Lung microvascular endothelial cell (primary cell): ENCODE results near the gene FSCN2. TPM values are rescaled to one million over a fixed set of nuclear protein-coding genes. Genes with fewer than 3 reads are reported as not detected.
A peak's percentile ranks its signal among the peaks of the same experiment; 100 is the strongest.
"Not testable (repeated sequence)": the region's sequence is repeated elsewhere in the genome, so short reads cannot be mapped to it uniquely, and the experiment has no call there.

Source experiments
- DNase-seq, 2 donors: peaks; one replicate each; pipeline versions ENCODE4 v3.0.0 to v3.0.0-alpha.2; 2010; ENCODE audit warnings: low read depth in 2 of 2
- total RNA-seq: library from RNA; depleted of rRNA; stranded (reverse); fragments of >200 nt; gene quantifications from 2 replicates; pipeline ENCODE4 v1.2.1, GENCODE V29; 2014

Gene FSCN2
- total RNA-seq, 1 donor from 2014 or later = 0.20 TPM

DNA sequence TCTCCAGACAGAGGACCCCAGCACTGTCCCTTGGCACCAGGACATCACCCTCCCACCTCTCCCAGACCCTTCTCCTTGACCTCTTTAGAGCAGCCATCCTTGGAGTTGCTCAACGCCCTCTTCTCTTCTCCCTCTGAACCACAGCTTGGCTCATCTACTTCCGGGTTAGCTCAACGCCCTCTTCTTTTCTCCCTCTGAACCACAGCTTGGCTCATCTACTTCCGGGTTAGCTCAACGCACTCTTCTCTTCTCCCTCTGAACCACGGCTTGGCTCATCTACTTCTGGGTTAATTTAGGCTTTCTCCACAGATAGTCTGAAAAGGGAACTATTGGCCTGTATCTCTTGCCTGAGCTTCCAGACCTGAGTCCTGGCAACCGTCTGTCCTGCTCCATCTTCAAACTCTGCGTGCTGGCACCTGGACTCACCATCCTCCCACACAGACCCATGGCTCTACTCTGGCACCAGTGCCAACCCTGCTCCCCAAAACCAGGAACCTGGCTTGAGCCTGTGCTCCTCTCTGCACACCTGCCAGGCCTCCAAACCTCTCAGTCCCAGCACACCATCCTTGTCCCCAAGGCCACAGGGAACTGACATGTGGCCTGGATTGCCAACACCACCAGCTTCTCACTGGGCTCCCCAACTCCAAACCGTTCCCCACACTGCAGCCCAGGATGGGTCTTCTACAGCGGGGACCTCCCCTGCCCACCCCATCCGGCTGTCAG, 49.3 kb downstream of the FSCN2 start:
- DNase-seq = no peak

DNA sequence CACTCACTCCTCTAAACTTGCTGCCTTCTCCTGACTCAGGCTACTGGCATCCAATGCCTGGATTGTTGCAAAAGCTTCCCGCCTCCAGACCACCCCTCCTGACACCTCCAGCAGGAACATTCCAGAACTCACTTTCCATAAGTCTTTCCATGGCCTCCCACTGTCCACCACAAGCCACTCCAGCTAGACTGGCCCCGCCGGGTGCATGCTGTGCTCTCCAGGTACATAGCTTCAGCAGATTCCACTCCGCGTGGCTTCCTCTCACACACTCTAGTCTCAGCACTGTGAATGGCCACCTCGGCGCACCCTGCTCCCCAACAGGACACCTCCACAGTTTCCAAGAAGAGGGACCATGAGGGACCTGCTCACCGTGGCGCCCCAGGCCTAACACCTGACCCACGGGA, 49.9 kb downstream of the FSCN2 start:
- no peak for DNase-seq

DNA sequence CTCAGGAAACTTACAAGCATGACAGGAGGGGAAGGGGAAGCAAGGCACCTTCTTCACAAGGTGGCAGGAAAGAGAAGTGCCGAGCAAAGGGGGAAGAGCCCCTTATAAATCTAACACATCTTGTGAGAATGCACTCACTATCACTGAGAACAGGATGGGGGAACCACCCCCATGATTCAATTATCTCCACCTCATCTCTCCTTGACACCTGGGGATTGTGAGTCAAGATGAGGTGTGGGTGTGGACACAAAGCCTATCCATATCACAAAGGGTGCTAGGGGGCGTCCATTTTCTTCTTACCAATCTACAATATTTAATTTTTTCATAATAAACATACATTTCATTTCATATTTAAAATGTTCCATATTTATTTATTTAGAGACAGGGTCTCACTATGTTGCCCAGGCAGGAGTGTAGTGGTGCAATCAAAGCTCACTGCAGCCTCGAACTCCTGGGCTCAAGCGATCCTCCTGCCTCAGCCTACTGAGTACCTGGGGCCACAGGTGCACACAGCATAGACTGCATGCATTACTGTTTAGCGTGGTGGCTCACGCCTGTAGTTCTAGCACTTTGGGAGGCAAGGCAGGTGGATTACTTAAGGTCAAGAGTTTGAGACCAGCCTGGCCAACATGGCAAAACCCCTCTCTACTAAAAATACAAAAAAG, 50.5 kb downstream of the FSCN2 start:
- no peak for DNase-seq

DNA sequence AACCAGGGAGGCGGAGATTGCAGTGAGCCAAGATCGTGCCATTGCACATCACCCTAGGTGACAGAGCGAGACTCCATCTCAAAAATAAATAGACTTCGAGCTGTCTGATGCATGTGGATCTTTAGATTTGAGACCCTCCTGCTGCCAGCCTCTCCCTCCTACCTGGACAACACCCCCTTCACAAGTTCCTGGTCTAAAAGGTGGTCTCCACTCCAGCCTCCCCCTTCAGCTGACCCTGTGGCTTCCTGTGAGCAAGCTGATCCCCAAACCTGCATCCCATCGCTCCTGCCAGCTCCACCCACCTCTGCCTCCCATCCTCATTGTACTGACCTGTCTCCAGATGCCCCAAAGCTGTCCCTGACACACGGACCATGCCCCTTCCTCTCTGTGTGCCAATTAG, 51.1 kb downstream of the FSCN2 start:
- DNase-seq = no peak

DNA sequence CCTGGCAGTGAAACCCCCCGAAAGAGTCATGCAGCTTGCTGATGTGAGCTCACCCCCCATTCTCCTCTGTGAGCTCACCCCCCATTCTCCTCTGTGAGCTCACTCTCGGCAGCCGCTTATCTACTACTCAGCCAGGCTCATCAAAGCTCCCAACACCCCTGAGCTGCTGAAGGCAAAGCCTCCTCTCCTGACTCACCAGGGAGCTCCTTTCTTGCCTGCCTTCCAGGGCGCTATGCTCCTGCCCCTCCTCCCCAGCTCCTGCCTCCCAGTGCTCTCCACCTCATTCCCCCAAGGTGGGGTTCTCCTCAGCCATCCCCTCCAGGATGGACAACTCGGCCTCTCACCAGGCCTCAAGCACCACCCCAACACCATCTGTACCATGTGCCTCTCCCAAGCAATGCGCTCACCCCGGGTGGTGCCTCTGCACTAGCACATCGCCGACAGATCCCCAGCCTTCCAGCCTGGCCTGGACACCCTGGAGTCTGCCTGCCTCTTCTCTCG, 51.7 kb downstream of the FSCN2 start:
- peak in 1 of 2 donors; percentile 64 for DNase-seq

DNA sequence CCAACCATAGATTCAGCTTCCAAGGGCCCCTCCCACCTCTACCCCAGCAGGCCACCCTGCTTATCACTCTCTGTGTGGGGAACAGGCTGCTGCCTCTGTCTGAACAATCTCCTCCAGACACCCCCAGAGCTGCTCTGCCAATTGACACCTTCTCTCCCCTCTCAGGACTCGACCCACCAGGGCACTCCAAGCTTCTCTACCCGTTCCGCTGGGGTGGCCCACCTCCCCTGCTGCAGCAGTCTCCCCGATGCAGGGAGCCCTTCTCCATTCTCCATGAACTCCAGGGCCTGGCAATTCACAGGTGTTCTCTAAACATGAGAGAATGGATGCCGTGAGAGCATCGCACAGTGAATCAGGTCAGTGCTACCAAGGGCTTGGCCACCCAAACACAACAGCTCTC, 52.3 kb downstream of the FSCN2 start:
- DNase-seq = no peak

DNA sequence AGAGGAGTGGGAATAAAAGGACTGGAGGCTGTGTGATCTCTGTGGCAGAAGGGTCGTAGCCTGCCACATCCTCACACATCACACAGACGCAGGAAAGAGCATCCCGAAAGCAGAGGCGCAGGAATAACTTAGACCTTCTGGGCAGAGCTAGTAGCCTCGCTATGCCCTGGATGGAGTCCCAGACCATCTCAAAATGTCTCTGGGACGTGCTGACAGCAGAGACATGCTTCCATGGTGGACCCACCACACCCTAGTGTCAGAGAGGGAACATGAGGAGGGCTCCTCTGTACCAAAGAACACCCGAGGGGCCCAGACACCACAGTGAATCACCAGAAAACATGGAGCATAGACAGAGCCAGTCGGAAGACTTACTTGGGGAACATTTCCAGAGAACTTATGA, 53.6 kb downstream of the FSCN2 start:
- DNase-seq = no peak

DNA sequence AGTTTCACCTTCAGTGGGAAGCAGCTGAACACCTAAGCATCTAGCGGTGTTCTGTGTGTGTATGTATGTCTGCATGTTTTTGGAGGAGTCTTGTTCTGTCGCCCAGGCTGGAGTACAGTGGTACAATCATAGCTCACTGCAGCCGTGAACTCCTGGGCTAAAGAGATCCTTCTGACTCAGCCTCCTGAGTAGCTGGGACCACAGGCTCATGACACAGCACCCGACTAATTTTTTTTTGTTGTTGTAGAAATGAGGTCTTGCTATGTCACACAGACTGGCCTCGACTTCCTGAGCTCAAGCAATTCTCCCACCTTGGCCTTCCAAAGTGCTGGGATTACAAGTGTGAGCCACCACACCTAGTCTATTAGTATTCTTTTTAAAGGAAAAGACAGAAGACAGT, 54.2 kb downstream of the FSCN2 start:
- peak in 1 of 2 donors; percentile 65 for DNase-seq

DNA sequence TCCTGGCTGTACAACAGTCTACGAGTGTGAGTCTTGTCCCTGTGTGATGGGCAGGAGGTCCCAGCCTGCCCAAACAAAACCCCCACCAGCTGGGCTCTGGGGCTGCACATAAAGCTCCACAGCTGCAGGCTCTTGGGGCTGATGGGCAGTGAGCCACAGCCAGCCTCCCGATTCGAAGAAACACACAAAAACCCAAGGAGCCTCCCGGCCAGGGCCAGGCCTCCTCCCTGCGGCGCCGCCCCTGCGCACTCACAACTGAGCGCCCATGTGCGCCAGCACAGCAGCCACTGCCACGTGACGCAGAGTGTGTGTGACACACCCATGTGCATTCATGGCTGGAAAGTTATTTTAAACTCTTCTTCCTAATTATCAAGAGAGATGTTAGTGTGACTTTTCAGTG, 54.6 kb downstream of the FSCN2 start:
- no peak for DNase-seq

DNA sequence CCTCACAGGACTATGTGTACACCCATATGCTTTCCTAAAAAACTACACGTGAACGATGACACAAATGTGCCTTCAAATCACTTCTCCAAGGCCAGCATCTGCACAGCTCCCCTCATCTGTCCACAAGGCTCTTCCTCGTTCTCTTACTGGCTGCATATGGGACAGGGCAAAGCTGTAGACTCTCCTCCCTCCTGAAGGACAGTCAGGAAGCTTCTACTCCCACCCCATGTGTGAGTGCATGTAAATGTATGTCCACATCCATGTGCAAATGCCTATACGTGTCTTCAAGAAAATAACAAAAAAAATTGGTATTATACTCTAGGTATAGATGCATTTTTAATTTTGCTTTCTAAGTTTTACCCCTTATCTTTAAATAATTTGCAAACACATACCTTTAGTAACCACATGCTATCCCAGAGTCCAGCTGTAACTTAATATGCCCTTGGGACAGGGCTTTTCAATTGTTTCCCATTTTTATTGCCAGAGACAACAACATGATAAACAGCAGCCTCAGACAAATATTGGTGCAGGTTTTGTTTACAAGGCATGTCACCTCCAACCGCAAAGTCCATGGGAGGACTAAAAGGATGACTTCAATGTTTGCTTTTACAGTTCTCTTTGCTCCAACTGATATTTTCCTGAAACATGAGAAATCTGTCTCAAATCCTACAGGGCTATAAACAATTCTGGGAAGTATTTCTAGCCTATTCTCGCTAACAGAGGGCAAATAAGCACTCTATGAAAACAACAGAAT, 55.6 kb downstream of the FSCN2 start:
- DNase-seq = no peak

DNA sequence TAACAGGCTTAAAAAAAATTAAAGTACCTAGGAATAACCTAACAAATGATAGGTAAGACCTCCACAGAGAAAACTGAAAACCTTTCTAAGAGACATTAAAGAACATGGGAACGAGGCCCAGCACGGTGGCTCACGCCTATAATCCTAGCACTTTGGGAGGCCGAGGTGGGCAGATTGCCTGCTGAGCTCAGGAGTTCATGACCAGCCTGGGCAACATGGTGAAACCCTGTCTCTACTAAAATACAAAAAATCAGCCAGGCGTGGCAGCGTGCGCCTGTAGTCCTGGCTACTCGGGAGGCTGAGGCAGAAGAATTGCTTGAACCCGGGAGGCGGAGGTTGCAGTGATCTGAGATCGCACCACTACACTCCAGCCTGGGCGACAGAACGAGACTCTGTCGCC, 56.6 kb downstream of the FSCN2 start:
- not testable (repeated sequence) for DNase-seq

DNA sequence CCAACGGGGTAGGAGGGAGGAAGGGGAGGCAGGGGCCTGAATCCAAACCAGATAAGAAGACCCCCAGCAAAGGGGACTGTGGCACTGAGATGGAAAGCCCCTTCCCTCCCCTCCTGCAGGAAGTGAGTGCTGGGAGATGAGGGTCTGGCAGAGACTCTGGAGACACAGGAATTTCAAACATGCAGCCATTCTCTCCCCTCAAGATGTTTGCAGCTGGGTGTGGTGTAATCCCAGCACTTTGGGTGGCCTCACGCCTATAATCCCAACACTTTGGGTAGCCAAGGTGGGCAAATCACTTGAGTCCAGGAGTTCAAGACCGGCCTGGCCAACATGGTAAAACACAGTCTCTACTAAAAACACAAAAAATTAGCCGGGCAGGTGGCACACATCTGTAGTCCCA, 57.9 kb downstream of the FSCN2 start:
- no peak for DNase-seq

Other genes with a start within 250 kb of the FSCN2 start
- gene SLC38A10, start 233.1 kb upstream of the FSCN2 start, total RNA-seq = 40.3 and 52.0 TPM in 2 replicates
- 2.6 TPM in 2 replicates for gene BAHCC1, start 132.9 kb upstream of the FSCN2 start, total RNA-seq
- gene ACTG1, start 15.6 kb upstream of the FSCN2 start, total RNA-seq = 3,444 and 5,949 TPM in 2 replicates
- 10.0 and 13.9 TPM in 2 replicates for gene FAAP100, start 24.0 kb downstream of the FSCN2 start, total RNA-seq
- gene NPLOC4, start 108.7 kb downstream of the FSCN2 start, total RNA-seq = 51.2 and 61.5 TPM in 2 replicates
- 0.22 and 0.99 TPM in 2 replicates for gene TSPAN10, start 108.8 kb downstream of the FSCN2 start, total RNA-seq
- gene PDE6G, start 128.2 kb downstream of the FSCN2 start, total RNA-seq = 1.1 and 4.8 TPM in 2 replicates
- 21.4 and 30.4 TPM in 2 replicates for gene OXLD1, start 138.2 kb downstream of the FSCN2 start, total RNA-seq
- 5.7 and 6.9 TPM in 2 replicates for gene CCDC137, start 138.4 kb downstream of the FSCN2 start, total RNA-seq
- gene ARL16, start 155.4 kb downstream of the FSCN2 start, total RNA-seq = 28.6 and 29.4 TPM in 2 replicates
- 43.2 and 45.2 TPM in 2 replicates for gene HGS, start 155.6 kb downstream of the FSCN2 start, total RNA-seq
- gene MRPL12, start 175.0 kb downstream of the FSCN2 start, total RNA-seq = 7.8 and 8.7 TPM in 2 replicates
- gene SLC25A10, start 183.9 kb downstream of the FSCN2 start, total RNA-seq = 6.7 and 11.8 TPM in 2 replicates